ENCODE results near the gene MALT1. TPM values are rescaled to one million over a fixed set of nuclear protein-coding genes. Genes with fewer than 3 reads are reported as not detected.

Gene MALT1
- total and polyA plus RNA-seq, 9 of the 15 experiments (the other 6 are each of a cell fraction or from before 2014, with no cell fraction given): 0.14 to 1.6 (median 0.32) TPM

GRCh38 chr18:58758606-58759005 lies 87.3 kb downstream of the MALT1 start:
- Histone ChIP-seq H3K4me2 (ENCODE audit: insufficient read depth, low read length) (no peak overlapping the region), H3K36me3 (ENCODE audit: control insufficient read depth, insufficient read depth, low read length) (no peaks in the 10 kb centered on the region), H3K27me3 (ENCODE audit: control insufficient read depth in 2 of 2, insufficient read depth in 2 of 2, low read length in 2 of 2) (peaks cover 0 to 23% of the 10 kb centered on the region in 2 experiments; a peak in 2 of 5 replicates), H3K4me1 (replicated peaks in 1 of 2; ENCODE audit: control insufficient read depth in 2 of 2, insufficient read depth in 2 of 2, low read length in 2 of 2) (no peaks in the 10 kb centered on the region), H3K4me3 (no peak overlapping the region), H3K9me1 (ENCODE audit: control insufficient read depth, insufficient read depth, low read length) (no peaks in the 10 kb centered on the region), H3K9me3 (replicated peaks; ENCODE audit: control insufficient read depth, insufficient read depth, low read depth, low read length) (no peaks in the 10 kb centered on the region), H3K79me2 (ENCODE audit: control insufficient read depth, insufficient read depth, low read length) (no peaks in the 10 kb centered on the region), H2AFZ (ENCODE audit: low read depth, low read length) (no peak overlapping the region), H4K20me1 (replicated peaks; ENCODE audit: control insufficient read depth, insufficient read depth, low read length) (no peaks in the 10 kb centered on the region), H3K27ac (ENCODE audit: extremely low read depth, low read depth, low read length) (no peak overlapping the region), H3K9ac (ENCODE audit: insufficient read depth in 1 of 2, low read depth in 2 of 2, low read length in 2 of 2) (no peak overlapping the region)
- WGBS (ENCODE audit: insufficient coverage, low coverage, missing lambda C conversion rate): 0% methylated on average over 5 of the region's 9 CpGs
- DNase-seq (ENCODE audit: extremely low read depth in 1 of 4, low spot score in 3 of 4) (no peak), FAIRE-seq (no peak), ATAC-seq (no peak)
- in situ Hi-C loops (cut with MboI): no loop called here
- intact Hi-C loops (cut with micrococcal nuclease): no loop called here
- no peak for TF ChIP-seq KDM5B (IDR thresholded peaks at IDR 0.05; ENCODE audit: insufficient replicate concordance, low read depth, low read length)
- BruUV-seq (replicated peaks): no TSS peak
- CTCF ChIA-PET (ENCODE audit: low intra/inter-chr PET ratio): no interaction called here
- POLR2A ChIA-PET: no interaction called here

- Histone ChIP-seq H3K9ac (ENCODE audit: insufficient read depth in 1 of 2, low read depth in 2 of 2, low read length in 2 of 2) (no peak overlapping the region), H3K36me3 (ENCODE audit: control insufficient read depth, insufficient read depth, low read length) (no peaks in the 10 kb centered on the region), H3K9me1 (ENCODE audit: control insufficient read depth, insufficient read depth, low read length) (no peaks in the 10 kb centered on the region), H3K79me2 (ENCODE audit: control insufficient read depth, insufficient read depth, low read length) (no peaks in the 10 kb centered on the region), H3K27ac (ENCODE audit: extremely low read depth, low read depth, low read length) (no peak overlapping the region), H3K9me3 (replicated peaks; ENCODE audit: control insufficient read depth, insufficient read depth, low read depth, low read length) (no peaks in the 10 kb centered on the region), H4K20me1 (replicated peaks; ENCODE audit: control insufficient read depth, insufficient read depth, low read length) (no peaks in the 10 kb centered on the region), H2AFZ (ENCODE audit: low read depth, low read length) (no peak overlapping the region), H3K4me1 (replicated peaks in 1 of 2; ENCODE audit: control insufficient read depth in 2 of 2, insufficient read depth in 2 of 2, low read length in 2 of 2) (no peaks in the 10 kb centered on the region), H3K27me3 (ENCODE audit: control insufficient read depth in 2 of 2, insufficient read depth in 2 of 2, low read length in 2 of 2) (peaks cover 0 to 11% of the 10 kb centered on the region in 2 experiments; a peak in 1 of 5 replicates), H3K4me3 (no peak overlapping the region), H3K4me2 (ENCODE audit: insufficient read depth, low read length) (no peak overlapping the region)
- DNase-seq (ENCODE audit: extremely low read depth in 1 of 4, low spot score in 3 of 4): no peak
- intact Hi-C loops (cut with micrococcal nuclease): no loop called here
- FAIRE-seq: no peak
- POLR2A ChIA-PET: no interaction called here
- no TSS peak for BruUV-seq (replicated peaks)
- in situ Hi-C loops (cut with MboI): loop anchor here (5.0 kb wide), 1 partner anchor 229 kb away; no protein-coding TSS in a partner anchor
- CTCF ChIA-PET (ENCODE audit: low intra/inter-chr PET ratio): no interaction called here
- no peak for ATAC-seq
- WGBS (ENCODE audit: insufficient coverage, low coverage, missing lambda C conversion rate): 3% methylated on average over 13 of the region's 14 CpGs
- TF ChIP-seq SFPQ (IDR thresholded peaks at IDR 0.05; ENCODE audit: low read depth, low read length): no peak
- no peak for TF ChIP-seq ZZZ3 (IDR thresholded peaks at IDR 0.05)
Observed at GRCh38 chr18:58761241-58761969, 90.1 kb downstream of the MALT1 start.

Measured in K562 (cell line).